Tibial nerve (tissue), 3 donors: ENCODE results near the gene APOBEC3F.
"Not testable (repeated sequence)": the region's sequence is repeated elsewhere in the genome, so short reads cannot be mapped to it uniquely, and the experiment has no call there.

Experiments
- POLR2A ChIP-seq, 2 donors: fragments of 450-650 bp; IDR thresholded peaks; one replicate each; pipeline ENCODE4 v1.6.1; 2017; ENCODE audit warnings: antibody characterized with exemption in 2 of 2, mild to moderate bottlenecking in 2 of 2, moderate library complexity in 2 of 2
- TF ChIP-seq, protein P1 (sequence below), 5 experiments: fragments of 200-600 bp in 3 of 5; fragments of 450-650 bp in 2 of 5; sonication (generic) in 3 of 5; IDR thresholded peaks; one replicate each; pipeline ENCODE4 v1.5.1; 2016 to 2019; ENCODE audit warnings: antibody characterized with exemption in 5 of 5, mild to moderate bottlenecking in 3 of 5, moderate library complexity in 2 of 5

DNA sequence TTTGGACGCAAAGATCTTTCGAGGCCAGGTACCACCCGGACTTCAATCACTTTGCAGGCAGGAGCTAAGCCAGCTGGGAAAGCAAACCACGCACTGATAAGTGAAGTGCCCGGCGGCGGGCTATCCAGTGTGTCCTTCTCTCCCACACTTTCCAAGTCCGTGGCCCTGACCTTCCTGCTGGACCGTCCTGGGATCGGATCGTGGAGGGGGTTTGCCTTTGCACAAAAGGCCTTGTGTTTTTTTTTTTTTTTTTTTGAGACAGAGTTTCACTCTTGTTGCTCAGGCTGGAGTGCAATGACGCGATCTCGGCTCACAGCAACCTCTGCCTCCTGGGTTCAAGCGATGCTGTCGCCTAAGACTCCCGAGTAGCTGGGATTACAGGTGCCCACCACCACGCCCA, 2.4 kb downstream of the APOBEC3F start:
- TF ChIP-seq, protein P1, sequence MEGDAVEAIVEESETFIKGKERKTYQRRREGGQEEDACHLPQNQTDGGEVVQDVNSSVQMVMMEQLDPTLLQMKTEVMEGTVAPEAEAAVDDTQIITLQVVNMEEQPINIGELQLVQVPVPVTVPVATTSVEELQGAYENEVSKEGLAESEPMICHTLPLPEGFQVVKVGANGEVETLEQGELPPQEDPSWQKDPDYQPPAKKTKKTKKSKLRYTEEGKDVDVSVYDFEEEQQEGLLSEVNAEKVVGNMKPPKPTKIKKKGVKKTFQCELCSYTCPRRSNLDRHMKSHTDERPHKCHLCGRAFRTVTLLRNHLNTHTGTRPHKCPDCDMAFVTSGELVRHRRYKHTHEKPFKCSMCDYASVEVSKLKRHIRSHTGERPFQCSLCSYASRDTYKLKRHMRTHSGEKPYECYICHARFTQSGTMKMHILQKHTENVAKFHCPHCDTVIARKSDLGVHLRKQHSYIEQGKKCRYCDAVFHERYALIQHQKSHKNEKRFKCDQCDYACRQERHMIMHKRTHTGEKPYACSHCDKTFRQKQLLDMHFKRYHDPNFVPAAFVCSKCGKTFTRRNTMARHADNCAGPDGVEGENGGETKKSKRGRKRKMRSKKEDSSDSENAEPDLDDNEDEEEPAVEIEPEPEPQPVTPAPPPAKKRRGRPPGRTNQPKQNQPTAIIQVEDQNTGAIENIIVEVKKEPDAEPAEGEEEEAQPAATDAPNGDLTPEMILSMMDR (IDR thresholded peaks at IDR 0.05), result not testable (repeated sequence)
- not testable (repeated sequence) for TF ChIP-seq POLR2A (IDR thresholded peaks at IDR 0.05)
